Caco-2 (cell line): ENCODE measurements around the gene KRI1. TPM values are rescaled to one million over a fixed set of nuclear protein-coding genes. Genes with fewer than 3 reads are reported as not detected.

Source experiments
- BruUV-seq: library from RNA; stranded (reverse); fragments of 400-500 nt; replicated peaks from 2 replicates; lab custom pipeline; 2021; lab: Mats Ljungman, UMichigan
- CTCF ChIA-PET: fragments of 300-600 bp; sonication (Branson Sonifier 250); formaldehyde crosslinking; loops from one replicate; lab custom pipeline; 2022; ENCODE audit warnings: antibody characterized with exemption; lab: Charles Lee
- POLR2A ChIA-PET: fragments of 300-600 bp; sonication (Branson Sonifier 250); formaldehyde crosslinking; loops from one replicate; lab custom pipeline; 2022; ENCODE audit warnings: antibody characterized with exemption; lab: Charles Lee
- DNase-seq, 2 experiments: peaks; one replicate each; pipeline versions ENCODE4 v3.0.0 to v3.0.0-alpha.2; 2020 to 2022
- H3K27me3 ChIP-seq: replicated peaks from 2 replicates; pipeline ENCODE4 v1.6.0; 2011; ENCODE audit warnings: low read length; ENCODE audit not compliant: control insufficient read depth, insufficient read depth
- H3K36me3 ChIP-seq: 2 replicates; pipeline ENCODE4 v1.5.1; 2011; ENCODE audit warnings: low read length; ENCODE audit not compliant: control insufficient read depth, insufficient read depth
- H3K4me1 ChIP-seq: fragments of 250-450 bp; sonication (Bioruptor Pico); 2 replicates; pipeline ENCODE4 v1.5.1; 2020; ENCODE audit warnings: mild to moderate bottlenecking
- H3K4me3 ChIP-seq: 2 replicates; pipeline ENCODE4 v1.5.1; 2011; ENCODE audit warnings: low read depth, mild to moderate bottlenecking, control low read depth, low read length
- H3K9me3 ChIP-seq: fragments of 250-450 bp; sonication (Bioruptor Pico); 2 replicates; pipeline ENCODE4 v1.5.1; 2020; ENCODE audit warnings: mild to moderate bottlenecking, moderate library complexity
- H3K27ac Mint-ChIP-seq: one replicate; pipeline ENCODE4 v1.8.0; 2022; ENCODE audit warnings: mixed read lengths; ENCODE audit not compliant: unreplicated experiment
- H3K27me3 Mint-ChIP-seq: one replicate; pipeline ENCODE4 v1.8.0; 2022; ENCODE audit warnings: mixed read lengths; ENCODE audit not compliant: insufficient read depth, unreplicated experiment
- H3K36me3 Mint-ChIP-seq: one replicate; pipeline ENCODE4 v1.8.0; 2022; ENCODE audit warnings: mild to moderate bottlenecking, mixed read lengths; ENCODE audit not compliant: insufficient read depth, unreplicated experiment
- H3K4me1 Mint-ChIP-seq: one replicate; pipeline ENCODE4 v1.8.0; 2022; ENCODE audit warnings: low read depth, mixed read lengths; ENCODE audit not compliant: unreplicated experiment
- H3K4me3 Mint-ChIP-seq: one replicate; pipeline ENCODE4 v1.8.0; 2022; ENCODE audit warnings: mild to moderate bottlenecking, moderate library complexity, mixed read lengths; ENCODE audit not compliant: unreplicated experiment
- H3K9me3 Mint-ChIP-seq: one replicate; pipeline ENCODE4 v1.8.0; 2022; ENCODE audit warnings: mixed read lengths; ENCODE audit not compliant: unreplicated experiment
- intact Hi-C: fragments of 100-400 bp; cut with micrococcal nuclease; formaldehyde crosslinking; loops from one replicate; pipeline ENCODE4 v1.10.0; 2022; ENCODE audit not compliant: unreplicated experiment
- total RNA-seq: library from RNA; stranded (reverse); gene quantifications from 2 replicates; pipeline ENCODE4 v1.2.3, GENCODE V29; 2022
- TF ChIP-seq, protein P1 (sequence below), 2 experiments: fragments of 200-600 bp in 1 of 2; IDR thresholded peaks; 1 replicate in 1 of 2; 2 replicates in 1 of 2; pipeline versions ENCODE4 v1.5.1 to v1.8.0; 2011 to 2022; ENCODE audit warnings: antibody characterized with exemption in 1 of 2, control low read depth in 1 of 2, inconsistent platforms in 1 of 2, low read depth in 1 of 2, low read length in 1 of 2, mild to moderate bottlenecking in 1 of 2, moderate library complexity in 1 of 2; ENCODE audit not compliant: insufficient read depth in 1 of 2, severe bottlenecking in 1 of 2, unreplicated experiment in 1 of 2

KRI1 gene
- total RNA-seq, 1 experiment from 2014 or later = 27.0 TPM

DNA sequence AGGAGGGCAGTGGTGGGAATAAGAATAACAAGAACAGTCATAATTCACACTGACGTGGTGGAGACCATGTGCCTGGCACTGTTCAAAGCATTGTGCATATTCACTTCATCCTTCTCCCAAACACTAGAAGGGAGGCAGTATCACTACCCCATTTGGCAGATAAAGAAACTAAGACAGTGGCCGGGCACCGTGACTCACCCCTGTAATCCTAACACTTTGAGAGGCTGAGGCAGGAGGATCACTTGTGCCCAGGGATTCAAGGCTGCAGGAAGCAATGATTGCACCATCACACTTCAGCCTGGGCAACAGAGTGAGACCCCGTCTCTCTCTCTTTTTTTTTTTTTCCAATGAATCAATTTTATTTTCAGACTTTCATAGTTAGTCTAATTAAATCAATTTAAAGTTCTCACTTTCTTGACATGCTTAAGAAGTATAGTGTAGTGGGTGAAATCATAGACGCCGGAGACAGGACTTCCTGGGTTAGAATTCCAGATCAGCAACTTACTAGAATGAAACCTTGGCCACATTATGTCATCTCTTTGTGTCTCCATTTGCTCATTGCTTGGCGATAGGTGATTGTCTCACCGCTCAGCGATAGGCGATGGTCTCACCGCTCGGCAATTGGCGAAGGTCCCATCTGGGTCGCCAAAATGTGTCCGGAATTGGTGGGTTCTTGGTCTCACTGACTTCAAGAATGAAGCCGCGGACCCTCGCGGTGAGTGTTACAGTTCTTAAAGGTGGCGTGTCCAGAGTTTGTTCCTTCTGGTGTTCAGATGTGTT, 27.4 kb downstream of the KRI1 start:
- Histone ChIP-seq H3K4me1 (no peaks in the 10 kb centered on the region; the same call in 1 of the 2 replicates), H3K27me3 (no peaks in the 10 kb centered on the region), H3K9me3 (no peaks in the 10 kb centered on the region), H3K36me3 (no peaks in the 10 kb centered on the region), H3K4me3 (no peak overlapping the region)
- no peaks in the 10 kb centered on the region for H3K9me3 Mint-ChIP-seq
- no TSS peak for BruUV-seq
- no peak overlapping the region for H3K4me3 Mint-ChIP-seq
- no peaks in the 10 kb centered on the region for H3K4me1 Mint-ChIP-seq
- H3K27ac Mint-ChIP-seq = no peak overlapping the region
- ChIA-PET POLR2A (interaction anchor here (0.9 kb wide), 1 partner anchor 205 kb away, joined by 8 read pairs; the partner anchor contains the start of gene RAVER1), CTCF (interaction anchor here (0.6 to 1.0 kb wide), 2 partner anchors 33 to 115 kb away, joined by 3 to 4 read pairs; no protein-coding TSS in a partner anchor)
- no peaks in the 10 kb centered on the region for H3K27me3 Mint-ChIP-seq
- no peaks in the 10 kb centered on the region for H3K36me3 Mint-ChIP-seq
- TF ChIP-seq, protein P1, sequence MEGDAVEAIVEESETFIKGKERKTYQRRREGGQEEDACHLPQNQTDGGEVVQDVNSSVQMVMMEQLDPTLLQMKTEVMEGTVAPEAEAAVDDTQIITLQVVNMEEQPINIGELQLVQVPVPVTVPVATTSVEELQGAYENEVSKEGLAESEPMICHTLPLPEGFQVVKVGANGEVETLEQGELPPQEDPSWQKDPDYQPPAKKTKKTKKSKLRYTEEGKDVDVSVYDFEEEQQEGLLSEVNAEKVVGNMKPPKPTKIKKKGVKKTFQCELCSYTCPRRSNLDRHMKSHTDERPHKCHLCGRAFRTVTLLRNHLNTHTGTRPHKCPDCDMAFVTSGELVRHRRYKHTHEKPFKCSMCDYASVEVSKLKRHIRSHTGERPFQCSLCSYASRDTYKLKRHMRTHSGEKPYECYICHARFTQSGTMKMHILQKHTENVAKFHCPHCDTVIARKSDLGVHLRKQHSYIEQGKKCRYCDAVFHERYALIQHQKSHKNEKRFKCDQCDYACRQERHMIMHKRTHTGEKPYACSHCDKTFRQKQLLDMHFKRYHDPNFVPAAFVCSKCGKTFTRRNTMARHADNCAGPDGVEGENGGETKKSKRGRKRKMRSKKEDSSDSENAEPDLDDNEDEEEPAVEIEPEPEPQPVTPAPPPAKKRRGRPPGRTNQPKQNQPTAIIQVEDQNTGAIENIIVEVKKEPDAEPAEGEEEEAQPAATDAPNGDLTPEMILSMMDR (IDR thresholded peaks at IDR 0.05; ENCODE audit: insufficient read depth in 1 of 2, low read depth in 1 of 2, low read length in 1 of 2, severe bottlenecking in 1 of 2, unreplicated experiment in 1 of 2) = no peak
- intact Hi-C loops = no loop called here
- DNase-seq = no peak

DNA sequence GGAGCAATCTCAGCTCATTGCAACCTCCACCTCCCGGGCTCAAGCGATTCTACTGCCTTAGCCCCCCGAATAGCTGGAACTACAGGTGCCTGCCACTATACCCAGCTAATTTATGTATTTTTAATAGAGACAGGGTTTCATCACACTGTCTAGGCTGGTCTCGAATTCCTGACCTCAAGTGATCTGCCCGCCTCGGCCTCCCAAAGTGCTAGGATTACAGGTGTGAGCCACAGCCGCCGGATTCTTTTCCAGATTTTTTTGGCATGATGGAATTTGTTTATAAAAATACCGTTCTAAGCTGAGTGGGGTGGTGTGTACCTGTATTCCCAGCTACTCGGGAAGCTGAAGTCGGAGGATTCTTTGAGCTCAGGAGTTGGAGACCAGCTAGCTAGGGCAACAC, 28.1 kb downstream of the KRI1 start:
- Histone ChIP-seq H3K27me3 (no peaks in the 10 kb centered on the region), H3K9me3 (no peaks in the 10 kb centered on the region), H3K36me3 (no peaks in the 10 kb centered on the region), H3K4me3 (no peak overlapping the region), H3K4me1 (no peaks in the 10 kb centered on the region)
- intact Hi-C loops = no loop called here
- ChIA-PET CTCF (interaction anchor here (0.6 to 1.0 kb wide), 2 partner anchors 32 to 114 kb away, joined by 3 to 4 read pairs; no protein-coding TSS in a partner anchor), POLR2A (interaction anchor here (0.6 to 0.9 kb wide), 2 partner anchors 31 to 204 kb away, joined by 3 to 8 read pairs; partner anchors contain the start of gene RAVER1)
- Mint-ChIP-seq H3K27ac (no peak overlapping the region), H3K36me3 (no peaks in the 10 kb centered on the region), H3K4me1 (no peaks in the 10 kb centered on the region), H3K4me3 (no peak overlapping the region), H3K9me3 (no peaks in the 10 kb centered on the region), H3K27me3 (no peaks in the 10 kb centered on the region)
- TF ChIP-seq, protein P1 (IDR thresholded peaks at IDR 0.05; ENCODE audit: insufficient read depth in 1 of 2, low read depth in 1 of 2, low read length in 1 of 2, severe bottlenecking in 1 of 2, unreplicated experiment in 1 of 2) = no peak
- no TSS peak for BruUV-seq
- no peak for DNase-seq

DNA sequence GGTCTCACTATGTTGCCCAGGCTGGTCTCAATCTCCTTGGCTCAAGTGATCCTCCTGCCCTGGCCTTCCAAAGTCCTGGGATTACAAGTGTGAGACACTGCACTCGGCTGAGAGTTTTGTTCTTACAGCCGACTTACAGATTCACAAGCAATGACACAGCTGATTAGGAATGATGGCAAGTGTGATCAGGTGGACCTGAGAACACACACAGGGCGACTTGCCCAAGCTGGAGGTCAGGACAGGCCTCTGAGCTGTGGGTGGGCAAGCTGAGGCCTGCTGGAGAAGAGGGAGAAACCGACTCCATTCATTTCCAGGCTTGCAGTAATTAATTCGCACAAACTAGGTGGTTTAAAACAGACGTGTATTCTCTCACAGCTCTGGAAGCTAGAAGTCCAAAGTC, 30.2 kb downstream of the KRI1 start:
- intact Hi-C loops = no loop called here
- Histone ChIP-seq H3K9me3 (no peaks in the 10 kb centered on the region), H3K4me3 (no peak overlapping the region), H3K27me3 (no peaks in the 10 kb centered on the region), H3K4me1 (no peaks in the 10 kb centered on the region), H3K36me3 (no peaks in the 10 kb centered on the region)
- Mint-ChIP-seq H3K27ac (no peak overlapping the region), H3K27me3 (no peaks in the 10 kb centered on the region), H3K4me3 (no peak overlapping the region), H3K36me3 (no peaks in the 10 kb centered on the region), H3K4me1 (no peaks in the 10 kb centered on the region), H3K9me3 (no peaks in the 10 kb centered on the region)
- POLR2A ChIA-PET = interaction anchor here (0.7 kb wide), 1 partner anchor 89 kb away, joined by 5 read pairs; no protein-coding TSS in a partner anchor
- no TSS peak for BruUV-seq
- no peak for DNase-seq
- CTCF ChIA-PET = interaction anchor here (0.5 to 1.3 kb wide), 3 partner anchors 57 to 164 kb away, joined by 3 to 4 read pairs (median 4); partner anchors contain the start of gene TYK2
- TF ChIP-seq, protein P1 (IDR thresholded peaks at IDR 0.05; ENCODE audit: insufficient read depth in 1 of 2, low read depth in 1 of 2, low read length in 1 of 2, severe bottlenecking in 1 of 2, unreplicated experiment in 1 of 2) = no peak
